ENCODE results near the gene FUBP3.

DNA sequence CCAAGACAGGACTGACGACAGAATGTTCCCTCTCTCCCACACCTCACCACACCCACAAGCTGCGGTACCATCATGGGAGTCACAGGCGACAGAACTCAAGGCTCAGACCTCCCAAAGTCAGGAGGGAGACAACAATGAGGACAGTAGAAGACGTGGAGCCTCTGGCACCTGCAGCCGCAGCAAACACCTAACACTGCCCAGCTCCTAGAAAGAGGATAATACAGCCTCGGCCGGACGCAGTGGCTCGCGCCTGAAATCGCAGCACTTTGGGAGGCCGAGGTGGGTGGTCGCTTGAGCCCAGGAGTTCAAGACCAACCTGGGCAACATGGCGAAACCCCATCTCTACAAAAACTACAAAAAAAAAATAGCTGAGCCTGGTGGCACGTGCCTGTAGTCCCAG is 71.8 kb downstream of the FUBP3 start:
- TF ChIP-seq, protein P1, sequence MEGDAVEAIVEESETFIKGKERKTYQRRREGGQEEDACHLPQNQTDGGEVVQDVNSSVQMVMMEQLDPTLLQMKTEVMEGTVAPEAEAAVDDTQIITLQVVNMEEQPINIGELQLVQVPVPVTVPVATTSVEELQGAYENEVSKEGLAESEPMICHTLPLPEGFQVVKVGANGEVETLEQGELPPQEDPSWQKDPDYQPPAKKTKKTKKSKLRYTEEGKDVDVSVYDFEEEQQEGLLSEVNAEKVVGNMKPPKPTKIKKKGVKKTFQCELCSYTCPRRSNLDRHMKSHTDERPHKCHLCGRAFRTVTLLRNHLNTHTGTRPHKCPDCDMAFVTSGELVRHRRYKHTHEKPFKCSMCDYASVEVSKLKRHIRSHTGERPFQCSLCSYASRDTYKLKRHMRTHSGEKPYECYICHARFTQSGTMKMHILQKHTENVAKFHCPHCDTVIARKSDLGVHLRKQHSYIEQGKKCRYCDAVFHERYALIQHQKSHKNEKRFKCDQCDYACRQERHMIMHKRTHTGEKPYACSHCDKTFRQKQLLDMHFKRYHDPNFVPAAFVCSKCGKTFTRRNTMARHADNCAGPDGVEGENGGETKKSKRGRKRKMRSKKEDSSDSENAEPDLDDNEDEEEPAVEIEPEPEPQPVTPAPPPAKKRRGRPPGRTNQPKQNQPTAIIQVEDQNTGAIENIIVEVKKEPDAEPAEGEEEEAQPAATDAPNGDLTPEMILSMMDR (IDR thresholded peaks at IDR 0.05; ENCODE audit: low read length), result no peak
- TF ChIP-seq EZH2 (optimal IDR thresholded peaks at IDR 0.05; ENCODE audit: low read depth, low read length), result no peak

Data from MM.1S (cell line).